Activated CD4-positive, alpha-beta T cell treated with anti-CD3 and anti-CD28 coated beads, Interleukin-2, amount 50 U/mL, for 16 hours (primary cell): Measurements from ENCODE around the gene BPTF.
"Not testable (repeated sequence)": the region's sequence is repeated elsewhere in the genome, so short reads cannot be mapped to it uniquely, and the experiment has no call there.

Source experiments
- DNase-seq: peaks from one replicate; pipeline ENCODE4 v3.0.0-alpha.2; 2020

The BPTF gene

DNA sequence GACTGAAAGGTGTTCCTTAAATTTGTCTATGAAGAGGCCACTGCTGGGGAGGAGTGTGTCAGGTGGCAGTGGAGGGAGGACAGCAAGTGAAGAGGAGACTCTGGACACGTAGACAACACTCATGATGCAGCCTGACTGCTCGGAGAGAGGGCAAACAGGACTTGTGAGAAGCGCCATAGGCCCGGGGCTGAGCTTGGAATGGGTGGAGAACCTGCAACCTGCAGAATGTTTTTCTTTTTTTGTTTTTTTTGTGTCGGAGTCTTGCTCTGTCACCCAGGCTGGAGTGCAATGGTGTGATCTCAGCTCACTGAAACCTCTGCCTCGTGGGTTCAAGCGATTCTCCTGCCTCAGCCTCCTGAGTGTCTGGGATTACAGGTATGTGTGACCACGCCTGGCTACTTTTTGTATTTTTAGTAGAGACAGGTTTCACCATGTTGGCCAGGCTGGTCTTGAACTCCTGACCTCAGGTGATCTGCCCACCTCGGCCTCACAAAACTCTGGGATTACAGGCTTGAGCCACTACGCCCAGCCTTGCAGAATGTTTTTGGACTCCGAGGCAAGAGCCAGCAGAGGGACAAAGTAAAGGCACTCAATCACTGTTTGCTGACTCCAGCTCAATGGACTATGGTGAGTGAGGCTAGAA, 189.9 kb downstream of the BPTF start:
- DNase-seq, result no peak

DNA sequence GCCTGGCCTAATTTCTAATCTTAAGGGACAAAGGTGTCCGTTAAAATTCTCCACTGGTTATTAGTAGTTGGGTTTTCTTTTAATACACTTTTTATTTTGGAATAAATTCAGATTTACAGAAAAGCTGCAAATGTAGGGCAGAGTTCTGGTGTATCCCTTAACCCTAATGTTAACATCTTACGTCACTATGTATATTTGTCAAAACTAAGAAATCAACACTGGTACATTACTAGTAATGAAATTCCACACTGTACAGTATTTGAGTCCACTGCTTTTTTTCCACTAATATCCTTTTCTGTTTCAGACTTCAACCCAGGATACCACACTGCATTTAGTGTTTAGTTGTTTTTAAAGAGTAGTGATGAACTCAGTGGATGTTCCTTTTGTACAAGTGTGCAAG, 191.5 kb downstream of the BPTF start:
- no peak for DNase-seq

DNA sequence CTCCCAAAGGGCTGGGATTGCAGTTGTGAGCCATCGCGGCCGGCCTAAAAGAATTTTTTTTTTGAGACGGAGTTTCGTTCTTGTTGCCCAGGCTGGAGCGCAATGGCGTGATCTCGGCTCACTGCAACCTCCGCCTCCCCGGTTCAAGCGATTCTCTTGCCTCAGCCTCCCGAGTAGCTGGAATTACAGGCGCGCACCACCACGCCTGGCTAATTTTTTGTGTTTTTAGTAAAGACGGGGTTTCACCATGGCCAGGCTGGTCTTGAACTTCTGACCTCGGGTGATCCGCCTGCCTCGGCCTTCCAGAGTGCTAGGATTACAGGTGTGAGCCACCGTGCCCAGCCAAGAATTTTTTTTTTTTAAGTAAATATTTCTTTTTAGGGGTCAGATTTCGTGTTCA, 193.2 kb downstream of the BPTF start:
- not testable (repeated sequence) for DNase-seq

DNA sequence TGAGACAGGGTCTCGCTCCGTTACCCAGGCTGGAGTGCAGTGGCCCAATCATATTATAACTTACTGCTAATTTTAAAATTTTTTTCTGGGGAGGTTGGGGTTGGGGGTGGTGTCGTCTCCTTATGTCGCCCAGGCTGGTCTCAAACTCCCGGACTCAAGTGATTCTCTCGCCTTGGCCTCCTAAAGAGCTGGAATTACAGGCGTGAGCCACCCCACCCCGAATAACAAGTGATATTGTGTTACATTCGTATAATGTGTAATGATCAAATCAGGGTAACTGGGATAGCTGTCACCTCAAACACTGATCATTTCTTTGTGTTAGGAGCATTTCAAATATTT, 194.0 kb downstream of the BPTF start:
- no peak for DNase-seq

DNA sequence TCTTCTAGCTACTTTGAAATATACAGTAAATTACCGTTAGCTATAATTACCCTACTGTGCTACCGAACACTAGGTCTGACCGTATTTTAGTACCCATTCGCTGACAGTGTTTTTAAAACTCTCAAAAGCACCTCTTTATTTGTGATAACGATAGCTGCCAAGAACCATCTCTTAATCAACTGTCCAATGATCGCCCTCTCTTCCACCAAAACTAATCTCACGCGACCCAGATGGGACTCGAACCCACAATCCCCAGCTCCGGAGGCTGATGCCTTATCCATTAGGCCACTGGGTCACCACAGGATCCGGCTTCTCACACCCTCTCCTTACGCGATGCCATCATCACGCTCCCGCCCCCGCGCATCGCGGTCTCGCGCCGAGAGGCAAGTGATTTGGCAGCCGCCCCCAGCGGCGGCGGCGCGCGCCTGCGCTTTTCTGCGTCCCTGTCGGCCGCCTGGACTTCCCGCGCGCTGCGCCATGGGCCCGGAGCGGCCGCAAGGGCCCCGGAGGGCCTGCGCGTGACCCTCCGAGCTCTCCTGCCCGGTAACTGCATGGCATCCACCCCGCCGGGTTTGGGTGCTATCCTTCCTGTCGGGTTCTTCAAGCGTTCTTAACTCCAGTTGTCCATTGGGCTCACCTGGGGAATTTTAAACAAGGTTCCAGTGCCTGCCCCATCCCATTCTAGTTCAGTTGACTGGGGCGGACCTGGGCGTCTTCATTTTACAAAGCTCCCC, 194.5 kb downstream of the BPTF start:
- DNase-seq, result peak; percentile 98

DNA sequence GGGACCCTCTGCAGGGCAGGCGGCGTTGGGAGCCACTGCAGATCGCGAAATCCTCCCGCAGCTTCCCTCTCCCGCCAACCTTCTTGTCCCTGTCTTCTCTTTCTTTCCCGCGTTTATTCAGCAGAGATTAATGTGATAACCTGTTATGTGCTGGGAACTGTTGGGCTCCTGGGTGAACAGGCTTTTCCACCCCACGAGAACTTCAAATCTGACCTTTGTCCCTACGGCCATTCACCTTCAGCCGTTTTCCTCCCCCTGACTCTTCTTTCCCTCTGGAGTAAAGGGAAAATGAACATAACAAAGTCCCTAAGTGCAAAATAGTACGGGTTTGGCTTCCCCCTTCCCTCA, 195.1 kb downstream of the BPTF start:
- no peak for DNase-seq

DNA sequence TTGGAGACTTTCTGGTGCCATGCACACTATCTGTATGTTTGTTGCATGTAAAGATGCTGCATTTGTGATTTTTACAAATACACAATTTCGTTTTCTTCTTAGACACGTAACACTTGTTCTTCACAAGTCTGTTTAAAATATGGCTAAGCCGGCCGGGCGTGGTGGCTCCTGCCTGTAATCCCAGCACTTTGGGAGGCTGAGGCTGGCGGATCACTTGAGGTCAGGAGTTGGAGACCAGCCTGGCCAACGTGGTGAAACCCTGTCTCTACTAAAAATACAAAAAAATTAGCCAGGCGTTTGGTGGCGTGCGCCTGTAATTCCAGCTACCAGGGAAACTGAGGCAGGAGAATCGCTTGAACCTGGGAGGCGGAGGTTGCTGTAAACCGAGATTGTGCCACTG, 195.5 kb downstream of the BPTF start:
- not testable (repeated sequence) for DNase-seq

DNA sequence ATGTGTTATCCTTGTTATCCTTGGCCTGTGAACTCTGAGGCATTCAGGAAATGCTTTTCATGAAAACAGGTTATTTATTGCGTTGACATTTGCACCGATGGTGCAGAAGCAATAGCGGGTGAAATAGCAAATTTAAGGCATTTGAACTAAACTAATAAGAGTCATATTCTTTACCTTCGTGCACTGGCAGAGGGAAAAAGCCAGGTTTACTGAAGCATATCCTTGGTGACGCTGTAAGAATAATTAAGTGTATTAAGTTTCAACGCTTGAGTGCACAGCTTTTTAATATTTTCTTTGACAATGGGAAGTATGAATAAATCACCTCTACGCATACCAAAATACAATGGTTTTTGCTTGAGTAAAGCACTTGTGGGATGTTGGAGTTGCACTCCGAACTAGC, 196.7 kb downstream of the BPTF start:
- DNase-seq, result no peak

DNA sequence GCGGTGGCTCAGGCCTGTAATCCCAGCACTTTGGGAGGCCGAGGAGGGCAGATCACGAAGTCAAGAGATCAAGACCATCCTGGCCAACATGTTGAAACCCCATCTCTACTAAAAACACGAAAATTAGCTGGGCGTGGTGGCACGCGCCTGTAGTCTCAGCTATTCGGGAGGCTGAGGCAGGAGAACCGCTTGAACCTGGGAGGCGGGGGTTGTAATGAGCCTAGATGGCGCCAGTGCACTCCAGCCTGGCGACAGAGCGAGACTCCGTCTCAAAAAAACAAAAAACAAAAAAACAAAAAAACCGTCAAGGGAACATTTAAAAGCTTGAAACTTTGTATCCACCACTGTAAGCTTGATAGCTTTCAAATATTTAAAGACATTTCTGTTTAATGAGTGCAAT, 197.2 kb downstream of the BPTF start:
- DNase-seq, result not testable (repeated sequence)

DNA sequence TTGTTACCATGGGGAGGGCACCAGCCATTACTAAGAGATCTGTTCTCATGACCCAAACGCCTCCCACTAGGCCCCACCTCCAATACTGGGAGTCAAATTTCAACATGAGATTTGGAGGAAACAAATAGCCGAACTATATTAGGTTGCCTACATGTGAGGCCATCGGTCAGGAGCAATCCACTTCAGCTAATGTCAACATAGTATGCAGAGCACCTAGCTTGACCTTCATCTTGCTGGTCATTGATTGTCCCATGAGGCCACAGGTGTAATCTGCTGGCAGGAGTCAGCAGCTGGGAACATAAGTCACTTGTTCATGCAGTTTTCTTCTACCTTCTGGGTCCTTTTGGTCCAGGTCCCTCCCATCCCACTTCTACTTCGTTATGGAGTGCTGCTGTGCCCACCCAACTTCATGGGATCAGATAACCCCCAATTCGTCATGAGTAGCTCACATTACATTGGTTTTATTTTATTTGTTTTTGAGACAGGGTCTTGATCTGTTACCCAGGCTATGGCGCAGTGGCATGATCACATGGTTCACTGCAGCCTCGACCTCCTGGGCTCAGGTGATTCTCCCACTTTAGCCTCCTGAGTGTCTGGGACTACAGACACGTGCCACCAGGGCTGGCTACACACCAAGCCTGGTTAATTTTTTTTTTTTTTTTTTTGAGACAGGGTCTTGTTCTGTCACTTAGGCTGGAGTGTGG, 204.4 kb downstream of the BPTF start:
- DNase-seq, result no peak
